GM10248 (cell line): ENCODE measurements around the gene TMEM60.

Experiments used
- CTCF ChIA-PET: fragments of 300-600 bp; sonication (Branson Sonifier 250); formaldehyde crosslinking; extraction: SDS; loops from one replicate; lab custom pipeline; 2021; ENCODE audit warnings: antibody characterized with exemption; lab: Yijun Ruan, JAX
- POLR2A ChIA-PET: fragments of 350-650 bp; sonication (Branson Sonifier 250); formaldehyde crosslinking; extraction: SDS; loops from one replicate; lab custom pipeline; 2020; ENCODE audit warnings: antibody characterized with exemption; lab: Yijun Ruan, JAX
- DNase-seq: peaks from one replicate; pipeline ENCODE4 v3.0.0; 2012; ENCODE audit errors: extremely low spot score
- TF ChIP-seq, protein P1 (sequence below): IDR thresholded peaks from 2 replicates; pipeline ENCODE4 v1.5.1; 2012; ENCODE audit warnings: mild to moderate bottlenecking, low read depth; ENCODE audit errors: extremely low read depth, missing control alignments, control extremely low read depth

Gene TMEM60

GRCh38 chr7:77798394-77799077 is at the start of gene TMEM60, which contains the start of gene PHTF2:
TSS of gene TMEM60 (minus strand) at chr7:77798434. CDS start at chr7:77794373, 4,061 bp downstream.
TSS of gene PHTF2 (plus strand) at chr7:77798773.
- peak; percentile 94 for DNase-seq
- POLR2A ChIA-PET: no interaction called here
- TF ChIP-seq, protein P1, sequence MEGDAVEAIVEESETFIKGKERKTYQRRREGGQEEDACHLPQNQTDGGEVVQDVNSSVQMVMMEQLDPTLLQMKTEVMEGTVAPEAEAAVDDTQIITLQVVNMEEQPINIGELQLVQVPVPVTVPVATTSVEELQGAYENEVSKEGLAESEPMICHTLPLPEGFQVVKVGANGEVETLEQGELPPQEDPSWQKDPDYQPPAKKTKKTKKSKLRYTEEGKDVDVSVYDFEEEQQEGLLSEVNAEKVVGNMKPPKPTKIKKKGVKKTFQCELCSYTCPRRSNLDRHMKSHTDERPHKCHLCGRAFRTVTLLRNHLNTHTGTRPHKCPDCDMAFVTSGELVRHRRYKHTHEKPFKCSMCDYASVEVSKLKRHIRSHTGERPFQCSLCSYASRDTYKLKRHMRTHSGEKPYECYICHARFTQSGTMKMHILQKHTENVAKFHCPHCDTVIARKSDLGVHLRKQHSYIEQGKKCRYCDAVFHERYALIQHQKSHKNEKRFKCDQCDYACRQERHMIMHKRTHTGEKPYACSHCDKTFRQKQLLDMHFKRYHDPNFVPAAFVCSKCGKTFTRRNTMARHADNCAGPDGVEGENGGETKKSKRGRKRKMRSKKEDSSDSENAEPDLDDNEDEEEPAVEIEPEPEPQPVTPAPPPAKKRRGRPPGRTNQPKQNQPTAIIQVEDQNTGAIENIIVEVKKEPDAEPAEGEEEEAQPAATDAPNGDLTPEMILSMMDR: peak; percentile 54
- CTCF ChIA-PET: interaction anchor here (0.6 to 1.9 kb wide), 10 partner anchors 8 to 135 kb away, joined by 3 to 10 read pairs (median 4); no protein-coding TSS in a partner anchor

DNA sequence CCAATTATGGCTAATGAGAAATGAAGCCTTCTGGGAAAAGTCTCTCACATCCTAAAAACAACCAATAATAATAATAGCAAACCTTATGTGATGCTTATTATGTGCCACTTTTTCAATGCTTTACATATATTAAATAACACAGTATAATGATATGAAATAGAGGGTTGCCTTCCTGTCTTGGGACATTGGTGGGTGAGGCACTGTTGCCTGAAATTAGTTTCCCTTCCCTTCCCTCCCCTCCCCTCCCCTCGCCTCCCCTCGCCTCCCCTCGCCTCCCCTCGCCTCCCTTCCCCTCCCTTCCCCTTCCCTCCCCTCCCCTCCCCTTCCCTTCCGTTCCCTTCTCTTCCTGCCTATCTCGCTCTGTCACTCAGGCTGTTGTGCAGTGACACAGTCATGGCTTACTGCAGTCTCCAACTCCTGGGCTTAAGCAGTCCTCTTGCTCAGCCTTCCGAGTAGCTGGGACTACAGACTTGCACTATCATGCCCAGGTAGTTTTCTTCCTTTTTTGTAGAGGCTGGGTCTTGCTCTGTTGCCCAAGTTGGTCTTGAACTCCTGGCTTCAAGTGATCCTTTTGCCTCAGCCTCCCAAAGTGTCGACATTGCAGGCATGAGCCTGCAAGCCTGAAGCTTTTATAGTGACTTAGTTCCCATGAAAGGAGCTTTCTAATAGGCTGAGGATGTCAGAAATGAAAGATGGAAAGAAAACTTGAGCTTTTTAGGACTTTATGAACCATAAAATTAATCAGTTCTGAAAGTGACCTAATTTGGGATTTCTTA is 48.3 kb upstream of the TMEM60 start:
- ChIA-PET POLR2A (no interaction called here), CTCF (interaction anchor here (1.5 to 2.1 kb wide), 2 partner anchors 12 to 19 kb away, joined by 3 to 6 read pairs; no protein-coding TSS in a partner anchor)
- TF ChIP-seq, protein P1: no peak
- no peak for DNase-seq

DNA sequence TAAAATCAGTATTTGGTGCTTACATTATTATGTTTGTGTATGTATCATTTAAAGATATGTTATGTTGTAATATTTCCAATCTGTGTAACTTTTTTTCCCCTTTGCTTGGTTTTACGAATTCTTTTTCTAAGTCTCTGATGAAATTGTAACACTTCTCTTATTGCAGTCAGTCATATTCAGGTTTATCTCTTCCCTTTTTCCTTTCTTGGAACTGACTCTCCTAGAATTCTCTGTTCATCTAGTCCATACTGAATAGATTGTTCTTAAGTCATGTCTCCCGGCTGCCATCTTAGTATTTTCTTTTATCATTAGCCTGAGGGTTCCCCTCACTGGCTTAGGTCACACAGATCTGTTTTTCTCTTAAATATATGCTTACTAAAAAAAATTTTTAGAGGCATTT is 45.0 kb upstream of the TMEM60 start:
- ChIA-PET CTCF (interaction anchor here (1.1 to 2.8 kb wide), 4 partner anchors 10 to 45 kb away, joined by 3 to 11 read pairs (median 6); partner anchors contain the start of genes PHTF2 and TMEM60), POLR2A (no interaction called here)
- TF ChIP-seq, protein P1: no peak
- DNase-seq: no peak

DNA sequence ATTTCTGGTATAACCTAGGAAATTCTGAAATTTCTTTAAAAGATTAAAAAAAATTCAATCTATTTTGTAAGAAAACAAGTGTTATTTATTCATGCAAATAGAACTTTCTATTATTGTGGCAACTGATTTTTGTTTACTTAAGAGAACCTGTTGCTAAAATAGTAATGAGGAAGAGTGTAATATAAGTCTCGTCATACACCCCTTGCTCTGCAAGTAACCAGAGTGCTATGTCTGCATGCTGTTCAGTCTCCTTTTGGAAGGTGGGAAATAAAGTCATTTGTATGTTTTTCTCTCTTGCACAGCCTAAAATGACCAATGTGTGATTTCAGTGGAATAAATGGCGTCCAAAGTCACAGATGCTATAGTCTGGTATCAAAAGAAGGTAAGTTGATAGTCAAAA is 41.7 kb upstream of the TMEM60 start:
- POLR2A ChIA-PET: no interaction called here
- CTCF ChIA-PET: no interaction called here
- TF ChIP-seq, protein P1: no peak
- DNase-seq: no peak

DNA sequence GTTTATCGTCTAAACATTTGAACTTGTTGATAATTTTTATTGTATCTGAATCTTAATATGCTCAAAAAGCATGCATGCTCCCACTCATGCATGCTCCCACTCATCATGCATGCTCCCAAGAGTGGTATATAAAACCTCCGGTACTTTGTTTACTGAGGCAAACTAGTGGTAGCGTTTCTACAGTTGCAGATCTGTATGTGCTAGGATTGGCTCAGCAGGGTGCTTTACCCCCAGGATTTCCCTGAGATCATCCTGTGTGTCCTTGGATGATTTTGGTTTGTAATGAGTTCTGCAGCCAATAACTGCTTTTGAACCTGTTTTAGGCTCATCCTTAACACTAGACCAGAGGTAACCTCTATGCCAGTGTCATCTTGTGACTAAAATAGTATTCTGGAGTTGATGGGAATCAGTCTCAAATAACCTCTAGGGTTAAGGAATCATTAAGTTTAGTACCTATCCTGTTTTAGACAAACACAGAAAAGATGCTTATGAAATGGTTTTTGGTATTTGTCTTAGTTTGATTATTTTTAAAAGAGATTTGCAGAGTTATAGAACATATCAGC is 40.8 kb upstream of the TMEM60 start:
- no peak for DNase-seq
- ChIA-PET POLR2A (no interaction called here), CTCF (no interaction called here)
- TF ChIP-seq, protein P1: no peak

DNA sequence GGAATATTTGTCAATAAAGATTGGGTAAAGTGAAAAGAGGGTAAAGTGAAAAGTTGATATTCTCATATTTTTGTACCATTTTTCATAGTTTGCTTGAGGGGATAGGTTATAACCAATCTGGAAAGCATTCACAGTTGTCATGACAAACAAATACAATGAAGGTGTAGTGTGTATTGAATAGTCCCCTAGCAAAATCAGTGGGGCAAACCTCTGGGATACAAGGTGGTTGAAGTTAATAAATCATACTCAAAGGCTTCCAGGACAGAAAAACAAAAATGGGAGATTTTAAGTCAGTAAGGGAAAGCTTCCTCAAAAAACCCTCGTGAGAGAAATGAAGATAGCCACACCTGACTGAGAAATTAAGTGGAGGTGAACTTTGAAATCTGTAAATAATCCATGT is 39.7 kb upstream of the TMEM60 start:
- POLR2A ChIA-PET: no interaction called here
- CTCF ChIA-PET: interaction anchor here (1.1 to 1.2 kb wide), 2 partner anchors 13 to 14 kb away, joined by 3 read pairs; no protein-coding TSS in a partner anchor

More for the DNA sequence above, 39.7 kb upstream of the TMEM60 start:
- no peak for DNase-seq
- TF ChIP-seq, protein P1: no peak
